Ishikawa (cell line): Measurements from ENCODE around the gene DSTYK.

ENCODE experiments used
- CEBPB ChIP-seq: IDR thresholded peaks from 2 replicates; pipeline ENCODE4 v1.6.1; 2012
- CREB1 ChIP-seq: IDR thresholded peaks from 2 replicates; pipeline ENCODE4 v1.6.1; 2012; ENCODE audit warnings: low read depth
- EGR1 ChIP-seq: IDR thresholded peaks from 2 replicates; pipeline ENCODE4 v1.6.1; 2012
- EP300 ChIP-seq: IDR thresholded peaks from 2 replicates; pipeline ENCODE4 v1.6.1; 2012; ENCODE audit warnings: borderline replicate concordance
- FOXM1 ChIP-seq: IDR thresholded peaks from 2 replicates; pipeline ENCODE4 v1.6.1; 2012; ENCODE audit warnings: low read depth, borderline replicate concordance
- RAD21 ChIP-seq: IDR thresholded peaks from 2 replicates; pipeline ENCODE4 v1.6.1; 2012; ENCODE audit warnings: low read depth
- TAF1 ChIP-seq: IDR thresholded peaks from 2 replicates; pipeline ENCODE4 v1.6.1; 2012; ENCODE audit warnings: low read depth, mild to moderate bottlenecking
- TCF12 ChIP-seq: IDR thresholded peaks from 2 replicates; pipeline ENCODE4 v1.6.1; 2012; ENCODE audit warnings: low read depth
- YY1 ChIP-seq: IDR thresholded peaks from 2 replicates; pipeline ENCODE4 v1.6.1; 2012; ENCODE audit warnings: low read depth
- ZBTB7A ChIP-seq: IDR thresholded peaks from 2 replicates; pipeline ENCODE4 v1.6.1; 2012; ENCODE audit warnings: low read depth

DNA sequence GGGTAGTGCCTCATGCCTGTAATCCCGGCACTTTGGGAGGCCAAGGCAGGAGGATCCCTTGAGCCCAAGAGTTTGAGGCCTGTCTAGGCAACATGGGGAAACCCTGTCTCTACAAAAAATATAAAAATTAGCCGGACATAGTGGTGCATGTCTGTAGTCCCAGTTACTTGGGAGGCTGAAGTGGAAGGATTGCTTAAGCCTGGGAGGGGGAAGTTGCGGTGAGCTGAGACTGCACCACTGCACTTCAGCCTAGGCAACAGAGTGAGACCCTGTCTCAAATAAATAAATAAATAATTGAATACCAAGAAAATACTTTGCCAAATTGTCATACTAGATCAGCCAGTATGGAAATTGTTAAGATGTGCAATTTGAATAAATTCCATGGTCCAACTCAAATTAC lies 83.9 kb downstream of the DSTYK start:
- TF ChIP-seq RAD21: no peak
- TF ChIP-seq FOXM1: no peak
- no peak for TF ChIP-seq TAF1
- no peak for TF ChIP-seq EGR1
- TF ChIP-seq ZBTB7A: no peak
- TF ChIP-seq EP300: no peak
- no peak for TF ChIP-seq YY1
- no peak for TF ChIP-seq CEBPB
- no peak for TF ChIP-seq TCF12
- no peak for TF ChIP-seq CREB1
